ELF-1 (cell line): ENCODE measurements around the gene PTPRN2.
"Not testable (repeated sequence)": the region's sequence is repeated elsewhere in the genome, so short reads cannot be mapped to it uniquely, and the experiment has no call there.

Experiments
- DNase-seq: peaks from one replicate; pipeline ENCODE4 v3.0.0-alpha.2; 2016; ENCODE audit warnings: low read depth, low spot score

Gene PTPRN2

DNA sequence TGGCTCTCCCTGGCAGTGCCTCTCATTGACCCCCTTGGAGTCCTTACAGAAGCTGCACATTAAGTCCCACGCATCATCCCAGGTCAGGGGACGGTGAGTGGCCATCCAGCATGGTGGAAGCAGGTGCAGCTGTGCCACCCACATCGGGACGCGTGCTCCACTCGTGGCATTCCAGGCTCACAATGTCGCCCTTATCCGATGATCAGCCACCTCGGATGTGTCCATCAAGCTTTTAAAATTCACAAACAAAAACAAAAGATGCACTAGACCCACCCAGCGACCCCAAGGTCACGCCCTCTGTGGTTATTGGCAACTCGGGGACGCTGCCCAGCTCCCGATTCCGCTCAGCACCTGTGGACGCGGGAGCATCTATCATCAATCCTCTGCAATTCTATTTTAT is 530.9 kb downstream of the PTPRN2 start:
- DNase-seq: no peak

DNA sequence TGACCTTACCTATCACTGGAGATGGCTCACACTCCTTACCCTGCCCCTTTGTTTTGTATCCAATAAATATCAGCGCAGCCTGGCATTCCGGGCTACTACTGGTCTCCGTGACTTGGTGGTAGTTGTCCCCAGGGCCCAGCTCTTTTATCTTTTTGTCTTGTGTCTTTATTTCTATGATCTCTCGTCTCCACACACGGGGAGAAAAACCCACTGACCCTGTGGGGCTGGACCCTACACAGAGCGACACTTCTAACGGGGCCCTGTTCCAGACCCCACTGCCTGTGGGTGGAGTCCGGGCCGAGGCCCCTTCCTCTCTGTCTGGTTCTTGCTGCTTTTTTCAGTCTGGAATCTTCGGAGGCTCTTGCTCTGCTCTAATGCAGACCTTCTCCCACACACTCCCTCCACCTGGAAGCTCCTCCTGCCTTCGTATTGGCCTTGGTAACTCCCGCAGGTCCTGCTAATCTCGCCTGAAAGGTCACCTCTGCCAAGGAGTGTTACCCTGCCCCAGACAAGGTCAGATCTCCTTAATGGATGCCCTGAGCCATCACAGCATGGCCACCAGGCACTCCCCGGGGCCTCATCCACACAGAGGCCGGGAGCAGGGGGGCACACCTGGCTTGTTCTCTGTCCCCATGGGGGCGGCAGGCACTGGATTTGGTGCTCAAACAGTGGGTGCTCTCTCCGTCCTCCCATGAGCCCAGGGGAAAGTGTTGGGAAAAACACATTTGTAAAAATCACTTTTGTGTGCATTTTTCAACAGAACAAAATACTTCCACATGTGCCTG is 531.7 kb downstream of the PTPRN2 start:
- DNase-seq: no peak

DNA sequence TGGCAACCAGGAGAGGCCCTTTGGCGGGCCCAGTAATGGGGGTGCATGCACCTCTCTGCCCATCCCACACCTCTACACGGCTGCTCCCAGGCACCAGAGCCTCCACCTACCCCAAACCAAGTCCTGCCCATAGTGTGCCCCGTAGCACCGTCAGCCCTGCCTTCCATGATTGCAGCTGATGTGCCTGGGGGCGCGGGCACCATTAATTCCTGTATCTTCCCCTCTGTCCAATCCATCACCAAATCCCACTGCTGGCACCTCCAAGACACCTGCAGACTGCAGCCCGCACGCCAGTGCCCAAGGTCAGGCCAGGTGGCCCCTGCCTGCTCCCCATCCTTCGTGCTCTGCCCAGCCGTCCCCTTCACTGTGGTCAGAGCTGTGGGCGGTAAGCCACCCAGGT is 533.0 kb downstream of the PTPRN2 start:
- DNase-seq: no peak

- DNase-seq: no peak
These were observed 533.5 kb downstream of the PTPRN2 start for GRCh38 chr7:158054081-158054480.

DNA sequence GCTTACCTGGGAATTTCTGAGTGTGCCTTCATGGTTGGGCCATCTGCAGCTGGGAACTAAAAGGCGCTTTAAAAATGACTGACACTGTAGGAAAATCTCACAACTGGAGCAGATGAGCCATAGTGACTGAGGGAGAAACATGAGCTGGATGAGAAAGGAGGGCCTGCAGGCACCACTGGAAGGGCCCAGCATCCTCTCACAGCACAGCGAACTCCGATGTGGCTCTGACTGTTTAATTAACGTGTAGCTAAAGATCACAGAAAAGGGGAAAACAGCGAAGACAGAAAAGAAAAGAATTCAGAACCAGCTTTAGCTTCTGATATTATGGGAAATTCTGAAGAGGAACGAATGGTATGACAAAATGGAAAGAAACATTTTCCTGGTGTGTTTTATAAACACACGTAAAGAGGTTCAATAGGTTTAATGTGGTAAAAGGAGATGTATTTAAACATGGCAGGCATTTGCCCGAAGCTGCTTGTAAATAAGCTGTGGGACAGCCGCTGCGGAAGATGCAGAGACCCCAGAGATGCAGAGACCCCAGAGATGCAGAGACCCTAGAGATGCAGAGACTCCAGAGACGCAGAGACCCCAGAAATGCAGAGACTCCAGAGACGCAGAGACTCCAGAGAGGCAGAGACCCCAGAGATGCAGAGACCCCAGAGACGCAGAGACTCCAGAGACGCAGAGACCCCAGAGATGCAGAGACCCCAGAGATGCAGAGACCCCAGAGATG is 534.3 kb downstream of the PTPRN2 start:
- DNase-seq: no peak

GRCh38 chr7:158052381-158053060 is 535.1 kb downstream of the PTPRN2 start:
- DNase-seq: no peak

DNA sequence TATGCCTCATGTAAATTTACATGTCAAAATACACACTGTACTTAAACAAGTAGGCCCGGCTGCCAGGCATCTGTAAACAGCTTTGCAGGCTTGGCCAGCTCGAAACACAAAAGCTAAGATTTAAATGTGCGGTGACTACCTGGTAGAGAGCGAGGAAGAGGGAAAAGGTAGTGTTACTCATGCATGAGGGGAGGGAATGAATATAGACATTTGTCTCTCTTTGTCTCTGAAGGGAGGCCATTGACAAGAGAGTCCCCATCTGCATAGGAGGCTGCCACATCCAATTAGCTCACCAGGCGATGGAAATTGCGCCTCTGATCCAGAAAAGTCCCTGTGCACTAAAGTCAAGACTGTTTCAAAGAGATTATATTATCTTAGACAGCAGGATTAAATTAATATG is 535.8 kb downstream of the PTPRN2 start:
- no peak for DNase-seq

DNA sequence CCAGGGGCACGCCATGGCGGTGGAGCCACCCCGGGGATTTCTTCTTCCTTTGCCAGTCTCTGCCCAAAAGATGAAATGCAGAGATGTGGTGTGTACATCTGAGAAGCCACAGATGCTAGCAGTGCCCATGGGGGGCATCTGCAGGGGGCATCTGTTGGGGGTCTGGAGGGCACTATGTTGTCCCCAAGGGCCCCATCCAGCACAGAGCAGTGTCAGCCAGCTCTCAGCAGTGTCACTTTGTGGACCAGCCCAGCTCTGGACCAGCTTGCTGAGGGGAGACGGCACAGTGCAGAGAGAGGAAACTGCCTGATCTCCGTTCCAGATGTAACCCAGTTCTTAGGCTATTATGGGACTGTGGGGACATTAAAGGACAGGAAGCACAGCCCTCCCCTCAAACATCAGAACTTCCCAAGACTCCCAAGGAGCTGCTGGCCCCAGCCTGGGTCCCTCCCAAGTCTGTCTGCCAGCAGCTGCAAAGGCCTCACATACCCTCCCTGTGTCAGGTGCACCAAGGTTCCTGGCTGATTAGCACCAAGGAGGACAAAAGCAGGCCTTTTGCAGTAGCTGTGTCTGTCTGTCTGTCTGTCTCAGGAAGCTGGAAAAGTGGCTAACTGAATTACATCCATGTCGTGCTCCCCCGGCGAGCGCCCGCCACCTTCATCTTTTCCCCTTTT is 536.5 kb downstream of the PTPRN2 start:
- no peak for DNase-seq

- no peak for DNase-seq
These were observed 537.1 kb downstream of the PTPRN2 start for GRCh38 chr7:158050441-158050977.

DNA sequence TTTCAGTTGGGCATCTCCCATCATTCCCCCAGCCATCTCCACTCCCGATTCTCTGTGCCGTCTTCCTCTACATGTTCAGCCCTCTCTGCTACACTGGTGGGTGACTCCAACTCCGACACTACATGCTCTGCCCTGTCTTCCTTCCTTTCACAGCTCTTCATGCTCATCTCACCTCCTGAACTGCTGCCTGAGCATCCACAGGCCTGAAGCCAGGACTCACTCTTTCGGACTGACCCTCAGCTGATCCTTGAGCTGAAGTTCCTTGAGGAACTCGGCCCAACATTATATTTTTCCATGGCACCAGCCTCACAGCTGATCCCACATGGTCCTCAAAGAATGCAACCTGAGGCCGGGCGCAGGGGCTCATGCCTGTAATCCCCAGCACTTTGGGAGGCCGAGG is 538.4 kb downstream of the PTPRN2 start:
- DNase-seq: no peak

- no peak for DNase-seq
These were observed 539.1 kb downstream of the PTPRN2 start for GRCh38 chr7:158048569-158048968.

DNA sequence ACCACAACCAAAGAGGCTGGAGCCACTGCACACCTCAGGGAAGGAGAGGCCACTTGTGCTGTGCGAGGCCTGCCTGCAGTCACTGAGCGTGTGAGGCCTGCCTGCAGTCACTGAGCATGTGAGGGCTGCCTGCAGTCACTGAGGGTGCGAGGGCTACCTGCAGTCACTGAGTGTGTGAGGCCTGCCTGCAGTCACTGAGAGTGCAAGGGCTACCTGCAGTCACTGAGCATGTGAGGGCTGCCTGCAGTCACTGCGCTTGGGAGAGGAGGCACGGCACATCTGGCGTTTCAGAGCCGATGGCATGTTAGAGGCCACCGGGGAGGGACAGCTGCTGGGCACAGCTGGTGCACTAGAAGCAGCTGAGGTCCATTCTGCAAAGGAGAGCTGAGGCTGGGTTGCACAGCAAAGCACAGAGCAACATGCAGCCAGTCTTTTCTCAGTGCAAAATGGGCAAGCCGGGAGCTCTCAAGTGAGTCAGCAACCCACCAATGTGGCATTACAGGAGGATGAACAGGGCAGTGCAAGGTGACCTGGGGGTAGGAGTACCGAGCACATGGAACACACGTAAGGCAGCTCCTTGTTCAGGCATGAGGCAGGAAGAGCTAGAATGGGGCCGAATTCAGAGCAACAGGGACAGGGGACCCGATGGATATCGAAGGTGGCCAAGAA is 540.1 kb downstream of the PTPRN2 start:
- no peak for DNase-seq

- DNase-seq: not testable (repeated sequence)
These were observed 541.4 kb downstream of the PTPRN2 start for GRCh38 chr7:158046246-158046645.

- peak; percentile 21 for DNase-seq
These were observed 543.2 kb downstream of the PTPRN2 start for GRCh38 chr7:158044482-158044823.

DNA sequence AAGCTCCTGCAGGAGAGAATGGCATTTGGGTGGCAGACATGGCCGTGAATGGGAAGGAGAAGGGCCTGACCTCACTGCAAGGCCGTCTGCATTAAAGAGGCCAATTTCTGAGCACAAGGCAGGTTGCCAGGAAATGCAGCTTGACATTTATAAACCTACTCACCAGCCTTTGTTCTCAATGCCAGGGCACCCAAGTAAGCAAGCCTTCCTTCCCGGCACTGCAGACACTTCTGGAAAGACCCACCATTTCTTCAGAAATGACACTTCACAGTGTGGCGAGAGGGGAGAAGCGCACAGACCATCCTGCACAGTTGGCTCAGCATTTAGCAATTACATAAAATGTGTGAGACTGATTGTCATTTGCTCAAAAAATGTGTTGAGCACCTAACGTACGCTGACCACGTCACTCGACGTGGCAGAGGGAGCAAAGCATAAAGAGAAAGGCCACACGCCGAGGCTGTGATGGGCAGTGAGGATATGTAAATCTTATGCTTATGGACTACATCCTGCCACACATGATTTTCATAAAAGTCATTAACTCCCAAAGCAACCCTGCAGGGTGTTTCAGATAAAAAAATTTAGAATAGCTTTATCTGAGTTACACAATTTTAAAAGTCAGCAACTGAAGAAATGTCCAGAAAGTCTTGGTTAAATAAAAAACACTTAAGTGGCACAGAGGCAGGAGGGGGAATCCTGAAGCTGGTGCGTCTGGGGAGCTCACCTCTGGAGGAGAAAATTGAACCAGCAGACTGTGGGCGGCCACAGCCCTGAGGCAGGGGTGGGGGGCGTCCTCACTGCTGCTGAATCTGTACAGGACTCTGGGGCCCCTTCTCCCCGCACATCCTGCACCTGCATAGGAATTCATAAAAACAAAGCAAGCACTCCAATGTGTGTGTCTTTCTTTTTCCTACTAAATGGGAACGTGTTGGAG is 543.8 kb downstream of the PTPRN2 start:
- DNase-seq: no peak

DNA sequence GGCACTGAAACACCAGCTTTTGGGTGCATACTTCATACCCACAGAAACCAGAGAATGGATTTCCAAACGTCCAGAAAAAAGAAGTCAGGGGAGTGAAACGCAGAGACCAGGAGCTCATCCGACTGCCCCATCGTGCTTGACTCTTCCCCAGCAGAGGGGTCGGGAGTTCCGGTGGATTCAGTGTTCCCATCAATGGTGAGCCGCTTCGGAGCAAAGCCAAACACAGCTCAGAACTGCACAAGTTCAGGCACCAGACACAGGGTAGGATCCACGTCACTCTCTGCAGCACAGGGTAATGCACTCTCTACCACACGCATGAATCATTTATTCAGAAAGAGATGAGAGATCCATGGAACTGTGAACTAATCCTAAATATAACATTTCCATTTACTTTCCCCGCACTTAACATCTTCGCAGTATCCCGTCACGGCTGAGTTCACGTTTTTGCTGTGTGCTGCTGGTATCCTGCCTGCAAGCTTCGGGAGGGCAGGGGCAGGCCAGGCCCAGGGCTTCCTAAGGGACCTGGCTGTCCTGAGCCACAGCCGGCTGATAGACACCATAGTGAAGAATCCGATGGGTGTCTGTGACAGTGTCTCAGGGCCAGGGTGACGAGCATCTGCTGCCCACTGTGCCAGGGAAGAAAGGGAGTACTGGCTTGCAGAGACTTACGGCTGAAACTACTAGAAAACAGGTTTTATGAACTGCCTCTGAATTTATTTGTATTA is 545.3 kb downstream of the PTPRN2 start:
- no peak for DNase-seq

DNA sequence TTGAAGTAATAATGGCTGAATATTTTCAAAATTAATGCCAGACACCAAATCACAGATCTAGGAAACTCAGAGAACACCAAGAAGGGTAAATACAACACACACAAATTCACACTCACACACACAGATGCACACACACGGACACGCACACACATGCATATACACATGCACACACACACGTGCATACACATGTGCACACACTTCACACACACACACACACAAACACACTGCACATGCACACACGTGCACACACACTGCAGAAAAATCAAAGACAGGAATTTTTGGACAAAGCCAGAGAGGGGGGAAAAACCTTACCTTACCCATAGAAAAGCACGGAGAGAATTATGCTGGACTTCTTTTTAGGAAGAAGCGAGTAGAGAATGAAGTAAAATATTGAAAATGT is 547.4 kb downstream of the PTPRN2 start:
- DNase-seq: no peak

DNA sequence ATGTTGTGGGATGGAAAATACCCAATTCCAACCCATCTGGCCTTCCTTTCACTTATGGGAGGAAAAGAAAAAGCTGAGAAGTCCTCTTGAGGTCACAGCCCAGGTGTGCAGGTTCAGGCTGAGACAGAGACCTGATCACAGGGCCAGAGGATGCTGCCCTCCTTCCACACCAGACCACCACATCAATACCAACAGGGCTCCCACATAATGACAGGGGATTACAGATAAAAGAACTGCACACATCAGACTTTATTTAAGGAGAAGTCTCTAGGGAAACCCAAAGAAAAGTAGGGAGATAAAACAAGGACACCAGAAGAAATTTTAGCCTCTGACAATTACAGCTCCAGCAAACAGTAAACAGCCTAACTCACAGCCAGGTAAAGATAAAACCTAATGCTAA is 548.4 kb downstream of the PTPRN2 start:
- DNase-seq: no peak

DNA sequence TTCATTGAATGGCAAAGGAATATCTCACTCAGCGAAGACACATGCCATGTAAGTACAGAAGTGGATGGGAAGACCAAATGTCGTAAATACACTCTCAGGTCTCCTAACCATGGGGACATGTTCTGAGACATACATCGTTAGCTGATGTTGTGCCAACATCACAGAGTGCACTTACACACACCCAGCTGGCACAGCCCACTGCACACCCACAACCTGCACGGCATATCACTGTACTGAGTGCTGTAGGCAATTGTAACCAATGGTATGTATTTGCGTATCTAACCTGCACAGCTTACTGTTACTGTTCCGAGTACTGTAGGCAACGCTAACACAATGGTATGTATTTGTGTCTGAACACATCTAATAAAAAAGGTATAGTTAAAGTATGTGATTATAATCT is 550.4 kb downstream of the PTPRN2 start:
- DNase-seq: no peak

- DNase-seq: no peak
These were observed 552.3 kb downstream of the PTPRN2 start for GRCh38 chr7:158035343-158035742.
